DND-41 (cell line): ENCODE data around the gene ACTMAP.

ENCODE experiments used
- ATAC-seq: fragments of 200-7000 bp; cut with Tn5 transposase; 3 replicates; pipeline ENCODE4 v1.9.1; 2021; ENCODE audit warnings: low read depth; ENCODE audit not compliant: insufficient read depth
- DNase-seq: peaks from one replicate; pipeline ENCODE4 v3.0.0-alpha.2; 2020
- H2AFZ ChIP-seq: 2 replicates; pipeline ENCODE4 v1.6.0; 2012; ENCODE audit warnings: low read depth, low read length
- H3K27ac ChIP-seq: 2 replicates; pipeline ENCODE4 v1.5.1; 2012; ENCODE audit warnings: low read length, inconsistent platforms
- H3K27me3 ChIP-seq: fragments of 200-600 bp; sonication (generic); 2 replicates; pipeline ENCODE4 v1.6.0; 2012; ENCODE audit warnings: low read length, mild to moderate bottlenecking, inconsistent platforms; ENCODE audit not compliant: insufficient read depth, poor library complexity
- H3K36me3 ChIP-seq: 2 replicates; pipeline ENCODE4 v1.5.1; 2012; ENCODE audit warnings: low read length, inconsistent platforms; ENCODE audit not compliant: insufficient read depth
- H3K4me1 ChIP-seq: 2 replicates; pipeline ENCODE4 v1.5.1; 2012; ENCODE audit warnings: mild to moderate bottlenecking, low read length; ENCODE audit not compliant: insufficient read depth
- H3K4me2 ChIP-seq: 2 replicates; pipeline ENCODE4 v1.6.0; 2012; ENCODE audit warnings: mild to moderate bottlenecking, moderate library complexity, low read length, inconsistent platforms; ENCODE audit not compliant: insufficient read depth
- H3K4me3 ChIP-seq, 2 experiments: fragments of 200-600 bp in 1 of 2; shearing (Covaris generic) in 1 of 2; 2 replicates each; pipeline ENCODE4 v1.5.1; 2012 to 2016; ENCODE audit warnings: inconsistent platforms in 2 of 2, low read length in 2 of 2, mild to moderate bottlenecking in 2 of 2, low read depth in 1 of 2, moderate library complexity in 1 of 2
- H3K79me2 ChIP-seq: 2 replicates; pipeline ENCODE4 v1.6.0; 2012; ENCODE audit warnings: low read length, inconsistent platforms; ENCODE audit not compliant: insufficient read depth
- H3K9ac ChIP-seq: 2 replicates; pipeline ENCODE4 v1.6.0; 2012; ENCODE audit warnings: low read depth, mild to moderate bottlenecking, inconsistent platforms, low read length, moderate library complexity
- H3K9me3 ChIP-seq: 2 replicates; pipeline ENCODE4 v1.5.1; 2012; ENCODE audit warnings: low read length, moderate library complexity, mild to moderate bottlenecking, inconsistent platforms; ENCODE audit not compliant: insufficient read depth, severe bottlenecking
- H4K20me1 ChIP-seq: 2 replicates; pipeline ENCODE4 v1.6.0; 2012; ENCODE audit warnings: low read length; ENCODE audit not compliant: insufficient read depth
- CTCF ChIP-seq: IDR thresholded peaks from 2 replicates; pipeline ENCODE4 v1.5.1; 2012; ENCODE audit warnings: borderline replicate concordance, low read length, moderate library complexity, mild to moderate bottlenecking; ENCODE audit not compliant: poor library complexity, severe bottlenecking; ENCODE audit errors: extremely low read depth
- EZH2 ChIP-seq: IDR thresholded peaks from 3 replicates; pipeline ENCODE4 v1.6.1; 2012; ENCODE audit warnings: borderline replicate concordance, low read depth, mild to moderate bottlenecking, moderate library complexity, low read length, inconsistent platforms; ENCODE audit not compliant: severe bottlenecking

Gene ACTMAP

DNA sequence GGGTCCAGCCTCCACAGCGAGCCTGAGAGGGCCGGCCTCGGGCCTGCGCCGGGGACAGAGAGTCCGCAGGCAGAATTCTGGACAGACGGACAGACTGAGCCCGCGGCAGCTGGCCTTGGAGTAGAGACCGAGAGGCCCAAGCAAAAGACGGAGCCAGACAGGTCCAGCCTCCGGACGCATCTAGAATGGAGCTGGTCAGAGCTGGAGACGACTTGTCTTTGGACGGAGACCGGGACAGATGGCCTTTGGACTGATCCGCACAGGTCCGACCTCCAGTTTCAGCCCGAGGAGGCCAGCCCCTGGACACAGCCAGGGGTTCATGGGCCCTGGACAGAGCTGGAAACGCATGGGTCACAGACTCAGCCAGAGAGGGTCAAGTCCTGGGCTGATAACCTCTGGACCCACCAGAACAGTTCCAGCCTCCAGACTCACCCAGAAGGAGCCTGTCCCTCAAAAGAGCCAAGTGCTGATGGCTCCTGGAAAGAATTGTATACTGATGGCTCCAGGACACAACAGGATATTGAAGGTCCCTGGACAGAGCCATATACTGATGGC, 32.9 kb downstream of the ACTMAP start:
- DNase-seq (no peak), ATAC-seq (no peak)
- peak overlapping the region; percentile 52 to 84; a peak in 3 of 4 replicates for H3K4me3 ChIP-seq
- H2AFZ ChIP-seq, result peak overlapping the region; percentile 80
- peaks cover 7% of the 10 kb centered on the region; the same call in 1 of the 2 replicates for H3K36me3 ChIP-seq
- H3K9me3 ChIP-seq, result no peaks in the 10 kb centered on the region
- H3K27ac ChIP-seq, result peak overlapping the region; percentile 65
- H4K20me1 ChIP-seq, result peaks cover 2% of the 10 kb centered on the region; the same call in 1 of the 2 replicates
- H3K4me2 ChIP-seq, result peak overlapping the region; percentile 96
- H3K9ac ChIP-seq, result peak overlapping the region; percentile 80
- H3K79me2 ChIP-seq, result peaks cover 59% of the 10 kb centered on the region
- TF ChIP-seq EZH2 (no peak), CTCF (no peak)
- H3K27me3 ChIP-seq, result no peaks in the 10 kb centered on the region
- peaks cover 65% of the 10 kb centered on the region for H3K4me1 ChIP-seq

DNA sequence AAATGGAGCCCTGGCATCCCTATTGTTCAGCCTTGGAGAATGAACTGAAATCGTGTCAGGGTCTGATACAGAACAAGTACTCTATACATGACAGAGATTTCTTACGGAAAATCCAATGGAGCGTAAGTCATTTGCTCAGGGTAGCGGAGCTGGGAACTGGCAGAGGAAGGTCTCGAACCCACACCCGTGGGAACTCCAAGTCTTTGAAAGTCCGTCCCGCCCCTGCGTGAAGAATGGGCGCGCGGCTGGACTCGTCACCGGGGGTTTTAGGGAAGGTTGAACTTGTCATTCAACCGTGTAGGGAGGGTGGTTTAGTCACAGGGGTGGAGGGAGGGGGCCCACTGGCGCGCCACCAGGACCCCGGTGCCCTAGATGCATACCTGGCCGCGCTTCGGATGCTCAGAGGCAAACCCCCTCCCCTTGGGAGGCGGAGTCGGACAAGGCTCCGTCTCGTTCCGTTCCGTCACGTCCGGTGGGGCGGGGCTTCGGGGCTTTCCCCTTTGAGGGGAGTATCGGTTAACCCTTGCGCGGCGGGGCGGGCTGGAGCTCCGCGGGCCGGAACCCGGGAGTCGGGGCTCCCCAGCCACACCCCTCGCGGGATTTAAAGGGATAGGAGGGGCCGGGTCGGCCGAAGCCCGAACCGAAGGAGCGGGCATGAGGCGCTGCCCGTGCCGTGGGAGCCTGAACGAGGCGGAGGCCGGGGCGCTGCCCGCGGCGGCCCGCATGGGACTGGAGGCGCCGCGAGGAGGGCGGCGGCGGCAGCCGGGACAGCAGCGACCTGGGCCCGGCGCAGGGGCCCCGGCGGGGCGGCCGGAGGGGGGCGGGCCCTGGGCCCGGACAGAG, 33.6 kb downstream of the ACTMAP start, which contains the start of the genes COQ8B and ITPKC:
TSS of gene COQ8B (minus strand) at position 405 of the 843 bp plus-strand sequence. CDS start 2,254 bp downstream, outside the sequence.
TSS of gene ITPKC (plus strand) at position 631 of the 843 bp plus-strand sequence. CDS start at position 655, 24 bp downstream.
- Histone ChIP-seq H3K79me2 (peaks cover 53% of the 10 kb centered on the region), H3K4me3 (peak within 1 kb of the TSS; percentile 52 to 84), H4K20me1 (peaks cover 2% of the 10 kb centered on the region; the same call in 1 of the 2 replicates), H3K4me1 (peaks cover 65% of the 10 kb centered on the region), H2AFZ (peak within 1 kb of the TSS; percentile 80), H3K36me3 (peaks cover 7% of the 10 kb centered on the region; the same call in 1 of the 2 replicates), H3K9ac (peak within 1 kb of the TSS; percentile 80), H3K9me3 (no peaks in the 10 kb centered on the region), H3K27ac (peak within 1 kb of the TSS; percentile 65), H3K4me2 (peak within 1 kb of the TSS; percentile 96), H3K27me3 (no peaks in the 10 kb centered on the region)
- ATAC-seq (peak; percentile 74), DNase-seq (peak; percentile 99)
- TF ChIP-seq EZH2 (no peak), CTCF (peak; percentile 24)

DNA sequence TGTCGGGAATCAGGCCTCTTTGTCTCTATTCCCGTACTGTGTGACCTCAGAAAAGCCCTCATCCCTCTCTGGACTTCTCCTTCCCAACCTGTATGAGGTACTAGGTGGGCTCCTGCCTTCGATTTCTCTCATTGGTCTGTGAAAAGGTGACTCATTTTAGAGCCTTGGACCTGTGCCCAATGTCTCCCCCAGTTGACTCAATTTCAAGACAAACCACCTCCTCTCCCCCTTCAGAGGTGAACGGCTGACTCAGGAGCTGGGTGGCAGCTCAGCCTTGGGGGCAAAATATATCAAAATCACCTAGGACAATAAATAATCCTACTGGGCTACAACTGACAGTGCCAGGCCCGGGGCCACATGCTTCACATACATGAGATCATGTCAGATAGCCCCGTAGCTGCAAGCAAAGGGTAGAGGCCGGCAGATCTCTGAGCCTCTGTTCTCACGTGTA, 34.2 kb downstream of the ACTMAP start:
- Histone ChIP-seq H3K27ac (peak overlapping the region; percentile 58), H3K36me3 (peaks cover 6% of the 10 kb centered on the region; the same call in 1 of the 2 replicates), H4K20me1 (peaks cover 2% of the 10 kb centered on the region; the same call in 1 of the 2 replicates), H3K4me1 (peaks cover 64% of the 10 kb centered on the region), H3K4me2 (peak overlapping the region; percentile 96), H3K9me3 (no peaks in the 10 kb centered on the region), H2AFZ (peak overlapping the region; percentile 80), H3K9ac (peak overlapping the region; percentile 80), H3K4me3 (peak overlapping the region; percentile 52 to 84), H3K79me2 (peaks cover 51% of the 10 kb centered on the region), H3K27me3 (no peaks in the 10 kb centered on the region)
- ATAC-seq (no peak), DNase-seq (peak; percentile 14)
- no peak for TF ChIP-seq EZH2
- no peak for TF ChIP-seq CTCF
